ENCODE results near the gene TTC14. TPM values are rescaled to one million over a fixed set of nuclear protein-coding genes. Genes with fewer than 3 reads are reported as not detected.

The TTC14 gene
- total RNA-seq, 1 experiment from 2014 or later = 48.2 TPM

DNA sequence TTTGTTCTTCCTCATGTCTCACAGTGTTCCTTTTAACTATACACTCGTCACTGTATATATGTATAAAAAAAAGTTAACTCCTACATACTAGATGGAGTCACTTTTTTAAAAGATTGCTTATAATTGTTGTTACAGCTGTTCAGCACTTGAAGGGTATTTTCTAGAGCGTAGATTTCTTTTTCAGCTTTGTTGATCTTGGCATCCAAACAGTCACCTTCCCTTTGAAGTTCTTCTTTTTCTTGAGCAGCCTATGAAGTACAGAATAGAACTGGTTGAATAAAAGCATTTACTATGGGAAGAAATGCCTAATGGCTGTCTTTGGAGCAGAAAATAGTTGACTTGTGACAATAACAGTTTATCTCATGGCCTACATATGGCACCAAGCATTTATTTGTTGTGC lies 17.8 kb downstream of the TTC14 start:
- in situ Hi-C loops (cut with HindIII; ENCODE audit: low pct_unique_long_range_greater_than_20kb, low sequenced_read_pairs) = no loop called here
- DNase-seq (ENCODE audit: low read depth, low spot score) = no peak

DNA sequence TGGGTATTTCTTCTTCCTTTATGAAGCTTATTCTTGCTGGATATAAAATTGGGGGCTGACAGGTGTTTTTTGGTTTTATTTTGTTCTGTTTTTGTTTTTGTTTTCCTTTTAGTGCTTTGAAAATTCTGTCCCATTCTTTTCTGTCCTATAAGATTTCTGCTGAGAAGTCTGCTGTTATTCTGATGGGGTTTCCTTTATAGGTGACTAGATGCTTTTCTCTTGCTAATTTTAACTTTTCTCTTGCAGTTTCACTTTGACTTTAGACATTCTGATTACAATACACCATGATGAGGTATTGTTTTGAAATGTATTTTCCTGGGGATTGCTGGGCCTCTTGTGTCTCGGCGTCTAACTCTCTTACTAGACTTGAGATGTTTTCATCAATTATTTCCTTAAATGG lies 22.8 kb downstream of the TTC14 start:
- no peak for DNase-seq (ENCODE audit: low read depth, low spot score)
- in situ Hi-C loops (cut with HindIII; ENCODE audit: low pct_unique_long_range_greater_than_20kb, low sequenced_read_pairs) = no loop called here

DNA sequence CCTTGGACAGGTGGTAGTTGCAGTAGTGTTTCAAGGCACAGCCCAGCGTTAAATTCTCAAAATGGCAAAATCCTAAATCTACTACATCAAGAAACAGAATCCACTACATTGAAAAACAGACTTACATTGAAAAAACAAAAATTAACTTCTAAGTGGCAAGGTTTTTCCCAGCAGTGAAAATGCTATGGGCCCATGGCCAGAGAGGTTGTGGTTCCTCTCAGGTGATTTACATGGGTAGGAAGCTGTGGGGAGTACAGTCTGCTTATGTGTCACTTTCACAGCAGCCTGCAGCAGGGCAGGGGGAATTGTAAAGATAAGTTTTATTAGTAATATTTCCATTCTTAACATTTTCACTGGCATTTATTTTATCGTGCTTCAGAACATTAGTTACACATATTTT lies 24.9 kb downstream of the TTC14 start:
- DNase-seq (ENCODE audit: low read depth, low spot score) = no peak
- in situ Hi-C loops (cut with HindIII; ENCODE audit: low pct_unique_long_range_greater_than_20kb, low sequenced_read_pairs) = no loop called here

GRCh38 chr3:180630371-180630770 lies 28.4 kb downstream of the TTC14 start:
- DNase-seq (ENCODE audit: low read depth, low spot score) = no peak
- in situ Hi-C loops (cut with HindIII; ENCODE audit: low pct_unique_long_range_greater_than_20kb, low sequenced_read_pairs) = no loop called here

DNA sequence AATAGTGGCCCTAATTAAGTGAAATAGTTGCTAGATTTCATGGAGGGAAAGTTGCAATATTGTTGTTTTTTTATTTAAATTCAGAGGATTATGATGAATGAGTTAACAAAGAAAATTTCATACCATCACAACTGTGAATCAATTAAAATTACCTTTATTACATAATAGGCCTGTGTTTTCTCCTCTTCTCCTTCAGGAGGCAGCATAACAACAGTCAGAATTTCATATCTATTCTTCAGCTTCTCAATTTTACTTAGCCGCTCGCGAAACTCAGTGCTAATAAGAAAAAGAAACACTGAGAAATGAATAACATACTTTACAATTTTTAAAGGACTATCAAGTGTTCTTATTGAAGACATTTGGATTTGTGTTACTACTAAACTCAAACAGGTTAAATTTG lies 29.4 kb downstream of the TTC14 start:
- peak; percentile 4 for DNase-seq (ENCODE audit: low read depth, low spot score)
- in situ Hi-C loops (cut with HindIII; ENCODE audit: low pct_unique_long_range_greater_than_20kb, low sequenced_read_pairs) = no loop called here

GRCh38 chr3:180633722-180634121 lies 31.8 kb downstream of the TTC14 start:
- in situ Hi-C loops (cut with HindIII; ENCODE audit: low pct_unique_long_range_greater_than_20kb, low sequenced_read_pairs) = no loop called here
- peak; percentile 21 for DNase-seq (ENCODE audit: low read depth, low spot score)

GRCh38 chr3:180640987-180641386 lies 39.0 kb downstream of the TTC14 start:
- in situ Hi-C loops (cut with HindIII; ENCODE audit: low pct_unique_long_range_greater_than_20kb, low sequenced_read_pairs) = no loop called here
- DNase-seq (ENCODE audit: low read depth, low spot score) = no peak

- DNase-seq (ENCODE audit: low read depth, low spot score) = peak; percentile 26
- in situ Hi-C loops (cut with HindIII; ENCODE audit: low pct_unique_long_range_greater_than_20kb, low sequenced_read_pairs) = no loop called here
These were observed 44.3 kb downstream of the TTC14 start for GRCh38 chr3:180646187-180646790.

- no peak for DNase-seq (ENCODE audit: low read depth, low spot score)
- in situ Hi-C loops (cut with HindIII; ENCODE audit: low pct_unique_long_range_greater_than_20kb, low sequenced_read_pairs) = no loop called here
These were observed 54.4 kb downstream of the TTC14 start for GRCh38 chr3:180656406-180656805.

- in situ Hi-C loops (cut with HindIII; ENCODE audit: low pct_unique_long_range_greater_than_20kb, low sequenced_read_pairs) = no loop called here
These were observed 55.1 kb downstream of the TTC14 start for GRCh38 chr3:180657094-180657493.

More at GRCh38 chr3:180657094-180657493, 55.1 kb downstream of the TTC14 start:
- peak; percentile 19 for DNase-seq (ENCODE audit: low read depth, low spot score)

Small RNA genes within 50 kb of the gene (small RNA-seq; reads per million reads assigned to genes)
- 0 reads per million in 2 experiments for gene AC068298.1
- 0 reads per million in 2 experiments for gene RNU6-486P

Other genes starting within 250 kb of the TTC14 start
- not detected in 2 replicates for gene CCDC39, start 77.3 kb downstream of the TTC14 start, total RNA-seq (2014; rRNA removed; shearing (Covaris generic))